Upper lobe of left lung (tissue), 6 donors: Measurements from ENCODE around the gene HLA-DPA1. TPM values are rescaled to one million over a fixed set of nuclear protein-coding genes. Genes with fewer than 3 reads are reported as not detected.
A peak's percentile ranks its signal among the peaks of the same experiment; 100 is the strongest.

Experiments used
- ATAC-seq, 2 donors: fragments of 200-7000 bp; cut with Tn5 transposase; one replicate each; pipeline ENCODE4 v1.9.1; 2022; ENCODE audit warnings: mild to moderate bottlenecking in 2 of 2, moderate library complexity in 2 of 2; ENCODE audit not compliant: low FRiP score in 2 of 2
- DNase-seq, 2 donors: peaks; one replicate each; pipeline ENCODE4 v3.0.0-alpha.2; 2019 to 2020
- H3K27ac ChIP-seq, 4 donors: fragments of 200-600 bp; sonication (generic); one replicate each; pipeline ENCODE4 v1.5.1; 2016 to 2019
- H3K27me3 ChIP-seq, 4 donors: fragments of 200-600 bp; sonication (generic); one replicate each; pipeline ENCODE4 v1.5.1; 2017 to 2019
- H3K36me3 ChIP-seq, 4 donors: fragments of 200-600 bp; sonication (generic); one replicate each; pipeline ENCODE4 v1.5.1; 2016 to 2019
- H3K4me1 ChIP-seq, 4 donors: fragments of 200-600 bp; sonication (generic); one replicate each; pipeline ENCODE4 v1.5.1; 2018 to 2019
- H3K4me3 ChIP-seq, 4 donors: fragments of 200-600 bp; sonication (generic); one replicate each; pipeline ENCODE4 v1.5.1; 2017 to 2019; ENCODE audit warnings: mild to moderate bottlenecking in 2 of 4, moderate library complexity in 1 of 4
- H3K9me3 ChIP-seq, 4 donors: fragments of 200-600 bp; sonication (generic); one replicate each; pipeline ENCODE4 v1.5.1; 2018 to 2019
- EP300 ChIP-seq, 4 donors: sonication (generic); formaldehyde crosslinking; IDR thresholded peaks; one replicate each; pipeline ENCODE4 v1.5.1; 2017; ENCODE audit warnings: antibody characterized with exemption in 4 of 4, control low read depth in 2 of 4
- POLR2A ChIP-seq, 4 donors: fragments of 450-650 bp; IDR thresholded peaks; one replicate each; pipeline ENCODE4 v1.5.1; 2016 to 2017; ENCODE audit warnings: antibody characterized with exemption in 4 of 4, mild to moderate bottlenecking in 2 of 4
- POLR2AphosphoS5 ChIP-seq, 2 donors: sonication (generic); formaldehyde crosslinking; IDR thresholded peaks; one replicate each; pipeline ENCODE4 v1.5.1; 2017; ENCODE audit warnings: antibody characterized with exemption in 2 of 2
- WGBS, 2 donors: methylation state at CpG; one replicate each; pipeline ENCODE4 v1.1.5; 2017 to 2018; 5-methylcytosine and 5-hydroxymethylcytosine counted together
- total RNA-seq, 6 donors: library from RNA; depleted of rRNA in 4 of 6; stranded (reverse); fragments of >200 nt in 4 of 6; gene quantifications; one replicate each; pipeline versions ENCODE4 v1.1.0 to v1.2.1, GENCODE V29; 2016 to 2021
- TF ChIP-seq, protein P1 (sequence below), 6 experiments: fragments of 450-650 bp in 4 of 6; fragments of 200-600 bp in 2 of 6; sonication (generic) in 2 of 6; IDR thresholded peaks; one replicate each; pipeline ENCODE4 v1.5.1; 2016 to 2019; ENCODE audit warnings: antibody characterized with exemption in 6 of 6
- donor health status: DM: no; HTN: no; CAD: no; lungs with moderate emphysema.
- donor health status: DM: no; HTN: yes; CAD: no; lungs with severe emphysema.

The HLA-DPA1 gene
- total RNA-seq, 6 donors from 2014 or later = 109 to 674 (median 399) TPM

DNA sequence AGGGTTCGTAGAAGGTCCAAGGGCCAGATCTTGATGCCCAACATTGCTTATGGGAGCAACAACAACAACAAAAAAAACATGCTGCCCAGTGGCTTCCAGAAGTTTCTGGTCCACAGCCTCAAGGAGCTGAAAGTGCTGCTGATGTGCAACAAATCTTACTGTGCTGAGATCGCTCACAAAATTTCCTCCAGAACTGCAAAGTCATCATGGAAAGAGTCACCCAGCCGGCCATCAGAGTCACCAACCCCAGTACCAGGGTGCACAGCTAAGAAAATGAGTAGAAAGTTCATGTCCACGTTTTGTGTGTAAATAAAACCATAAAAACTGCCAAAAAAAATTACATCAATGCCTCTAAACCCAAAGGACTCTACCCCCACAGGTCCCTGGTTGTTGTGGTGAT lies 6.1 kb upstream of the HLA-DPA1 start:
- 70 to 82% methylated on average over 4 of the region's 4 CpGs for WGBS, 2 donors
- no peak for TF ChIP-seq POLR2A (IDR thresholded peaks at IDR 0.05)
- no peak for TF ChIP-seq POLR2AphosphoS5 (IDR thresholded peaks at IDR 0.05)
- TF ChIP-seq, protein P1, sequence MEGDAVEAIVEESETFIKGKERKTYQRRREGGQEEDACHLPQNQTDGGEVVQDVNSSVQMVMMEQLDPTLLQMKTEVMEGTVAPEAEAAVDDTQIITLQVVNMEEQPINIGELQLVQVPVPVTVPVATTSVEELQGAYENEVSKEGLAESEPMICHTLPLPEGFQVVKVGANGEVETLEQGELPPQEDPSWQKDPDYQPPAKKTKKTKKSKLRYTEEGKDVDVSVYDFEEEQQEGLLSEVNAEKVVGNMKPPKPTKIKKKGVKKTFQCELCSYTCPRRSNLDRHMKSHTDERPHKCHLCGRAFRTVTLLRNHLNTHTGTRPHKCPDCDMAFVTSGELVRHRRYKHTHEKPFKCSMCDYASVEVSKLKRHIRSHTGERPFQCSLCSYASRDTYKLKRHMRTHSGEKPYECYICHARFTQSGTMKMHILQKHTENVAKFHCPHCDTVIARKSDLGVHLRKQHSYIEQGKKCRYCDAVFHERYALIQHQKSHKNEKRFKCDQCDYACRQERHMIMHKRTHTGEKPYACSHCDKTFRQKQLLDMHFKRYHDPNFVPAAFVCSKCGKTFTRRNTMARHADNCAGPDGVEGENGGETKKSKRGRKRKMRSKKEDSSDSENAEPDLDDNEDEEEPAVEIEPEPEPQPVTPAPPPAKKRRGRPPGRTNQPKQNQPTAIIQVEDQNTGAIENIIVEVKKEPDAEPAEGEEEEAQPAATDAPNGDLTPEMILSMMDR (IDR thresholded peaks at IDR 0.05) = no peak
- no peak for TF ChIP-seq EP300 (IDR thresholded peaks at IDR 0.05)
- Histone ChIP-seq H3K36me3 (peaks cover 0 to 12% (median 0%) of the 10 kb centered on the region in 4 donors), H3K4me1 (peaks cover 15 to 29% (median 27%) of the 10 kb centered on the region in 4 donors), H3K4me3 (peak overlapping the region in 1 of 4 donors; percentile 42), H3K27ac (peak overlapping the region in 2 of 4 donors; percentile 91 to 92), H3K9me3 (no peaks in the 10 kb centered on the region), H3K27me3 (no peaks in the 10 kb centered on the region)
- DNase-seq (no peak), ATAC-seq (no peak)

DNA sequence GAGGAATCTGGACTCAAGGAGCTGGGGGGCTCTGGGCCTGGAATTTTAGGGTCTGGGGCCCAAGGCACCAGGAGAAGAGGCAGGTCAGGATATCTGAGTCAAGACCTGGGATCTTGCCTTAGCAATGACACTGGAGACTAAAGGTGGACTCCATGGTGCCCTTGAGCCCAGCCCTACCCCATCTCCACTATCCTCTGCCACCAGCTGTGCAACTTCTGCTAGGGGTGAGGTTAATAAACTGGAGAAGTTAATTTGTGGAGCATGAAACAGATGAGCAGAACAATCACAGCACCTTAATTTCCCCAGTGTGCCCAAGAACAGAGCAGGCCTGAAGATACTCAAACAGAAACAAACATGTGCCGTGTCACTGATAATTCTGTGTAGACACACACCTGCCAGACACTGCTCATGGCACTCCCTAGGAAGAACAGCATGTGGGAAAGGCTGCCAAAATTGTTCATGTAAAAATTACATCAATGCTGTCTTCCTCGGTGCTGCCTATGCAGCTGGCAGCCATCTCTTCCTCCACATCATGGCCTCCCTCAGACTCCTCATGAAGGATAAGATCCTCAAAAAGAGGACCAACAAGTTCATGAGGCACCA lies 5.6 kb upstream of the HLA-DPA1 start:
- Histone ChIP-seq H3K4me1 (peaks cover 15 to 29% (median 27%) of the 10 kb centered on the region in 4 donors), H3K27me3 (no peaks in the 10 kb centered on the region), H3K36me3 (peaks cover 0 to 6% (median 0%) of the 10 kb centered on the region in 4 donors), H3K27ac (peak overlapping the region in 2 of 4 donors; percentile 8 to 91), H3K4me3 (no peak overlapping the region), H3K9me3 (no peaks in the 10 kb centered on the region)
- ATAC-seq (no peak), DNase-seq (no peak)
- WGBS, 2 donors = 79 to 93% methylated on average over 2 of the region's 2 CpGs
- no peak for TF ChIP-seq POLR2AphosphoS5 (IDR thresholded peaks at IDR 0.05)
- TF ChIP-seq, protein P1 (IDR thresholded peaks at IDR 0.05) = no peak
- TF ChIP-seq POLR2A (IDR thresholded peaks at IDR 0.05) = no peak
- TF ChIP-seq EP300 (IDR thresholded peaks at IDR 0.05) = no peak

GRCh38 chr6:33078442-33078841 lies 5.0 kb upstream of the HLA-DPA1 start:
- Histone ChIP-seq H3K36me3 (peaks cover 0 to under 1% (median 0%) of the 10 kb centered on the region in 4 donors), H3K27ac (peak overlapping the region in 2 of 4 donors; percentile 8 to 91), H3K4me1 (peaks cover 15 to 29% (median 27%) of the 10 kb centered on the region in 4 donors), H3K9me3 (no peaks in the 10 kb centered on the region), H3K4me3 (peak overlapping the region in 1 of 4 donors; percentile 54), H3K27me3 (no peaks in the 10 kb centered on the region)
- no peak for ATAC-seq
- TF ChIP-seq POLR2AphosphoS5 (IDR thresholded peaks at IDR 0.05) (no peak), POLR2A (IDR thresholded peaks at IDR 0.05) (no peak), EP300 (IDR thresholded peaks at IDR 0.05) (no peak)
- TF ChIP-seq, protein P1 (IDR thresholded peaks at IDR 0.05) = no peak
- DNase-seq = no peak
- 73 to 78% methylated on average over 3 of the region's 3 CpGs for WGBS, 2 donors

- ATAC-seq (no peak), DNase-seq (no peak)
- peak overlapping the region in 1 of 4 donors; percentile 54 for H3K4me3 ChIP-seq
- H3K9me3 ChIP-seq = no peaks in the 10 kb centered on the region
- H3K4me1 ChIP-seq = peaks cover 12 to 32% (median 28%) of the 10 kb centered on the region in 4 donors
- no peaks in the 10 kb centered on the region for H3K36me3 ChIP-seq
- H3K27ac ChIP-seq = peak overlapping the region in 3 of 4 donors; percentile 1 to 40 (median 8)
- no peak for TF ChIP-seq POLR2AphosphoS5 (IDR thresholded peaks at IDR 0.05)
- peak in 1 of 4 donors; percentile 38 for TF ChIP-seq POLR2A (IDR thresholded peaks at IDR 0.05)
- 48 to 54% methylated on average over 5 of the region's 5 CpGs for WGBS, 2 donors
- no peaks in the 10 kb centered on the region for H3K27me3 ChIP-seq
Observed at GRCh38 chr6:33077908-33078307, 4.5 kb upstream of the HLA-DPA1 start.

GRCh38 chr6:33076406-33076934 lies 3.0 kb upstream of the HLA-DPA1 start:
- TF ChIP-seq POLR2AphosphoS5 (IDR thresholded peaks at IDR 0.05) (no peak), POLR2A (IDR thresholded peaks at IDR 0.05) (no peak), EP300 (IDR thresholded peaks at IDR 0.05) (no peak)
- TF ChIP-seq, protein P1 (IDR thresholded peaks at IDR 0.05) = peak in 1 of 6 experiments; percentile 11
- no peaks in the 10 kb centered on the region for H3K9me3 ChIP-seq
- WGBS, 2 donors = 16 to 38% methylated on average over 2 to 3 of the region's 3 CpGs
- H3K4me3 ChIP-seq = peak overlapping the region; percentile 41 to 56 (median 51)
- no peaks in the 10 kb centered on the region for H3K36me3 ChIP-seq
- peak overlapping the region; percentile 75 to 89 (median 88) for H3K27ac ChIP-seq
- no peaks in the 10 kb centered on the region for H3K27me3 ChIP-seq
- DNase-seq (no peak), ATAC-seq (no peak)
- peaks cover 20 to 36% (median 27%) of the 10 kb centered on the region in 4 donors for H3K4me1 ChIP-seq
